ENCODE measurements around the gene PFKP.

PFKP gene

DNA sequence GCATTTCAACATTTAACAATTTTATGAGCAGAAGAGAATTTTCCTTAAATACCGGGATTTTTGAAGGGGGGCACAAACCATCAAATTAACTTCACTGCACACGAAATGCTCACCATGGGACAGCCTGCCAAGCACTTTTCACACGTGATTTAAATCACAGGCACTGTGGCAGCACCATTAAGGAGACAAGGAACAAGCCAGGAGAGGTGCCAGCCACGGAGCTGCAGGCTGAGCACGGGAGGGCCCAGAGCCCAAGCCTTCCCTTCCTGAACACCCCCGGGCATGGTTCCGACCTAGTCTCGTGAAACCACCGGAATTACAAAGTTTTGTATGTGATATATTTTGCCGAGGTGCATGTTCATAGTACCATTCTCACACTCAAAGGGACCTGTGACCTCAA, 91.8 kb downstream of the PFKP start:
- no peak overlapping the region for H3K27ac ChIP-seq
- no peak for TF ChIP-seq CTCF (conservative IDR thresholded peaks at IDR 0.05; ENCODE audit: low read depth)
- ChIA-PET CTCF (no interaction called here), POLR2A (ENCODE audit: low non-redundant PET) (no interaction called here)
- no peak for DNase-seq (ENCODE audit: low spot score)

DNA sequence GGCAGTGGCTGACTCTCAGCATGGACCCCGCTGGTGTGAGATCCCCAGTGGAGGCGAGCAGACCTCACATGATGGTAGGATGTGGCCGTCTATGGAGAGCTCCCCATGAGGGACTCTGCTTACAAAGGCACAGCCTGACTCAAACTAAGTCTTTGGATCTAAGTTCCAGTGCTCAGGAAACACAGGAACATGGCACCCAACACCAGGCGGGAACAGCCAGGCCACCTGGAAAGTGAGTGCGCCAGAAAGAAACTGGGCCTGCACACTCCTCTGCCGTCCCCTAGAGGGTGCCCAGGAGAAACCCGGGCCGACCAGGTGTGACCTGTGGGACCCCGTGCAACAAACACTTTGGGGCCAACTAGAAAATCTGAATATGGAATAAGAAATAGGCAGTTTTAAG, 95.2 kb downstream of the PFKP start:
- POLR2A ChIA-PET (ENCODE audit: low non-redundant PET) = no interaction called here
- DNase-seq (ENCODE audit: low spot score) = no peak
- CTCF ChIA-PET = no interaction called here
- no peak overlapping the region for H3K27ac ChIP-seq
- TF ChIP-seq CTCF (conservative IDR thresholded peaks at IDR 0.05; ENCODE audit: low read depth) = no peak

- no peak for TF ChIP-seq CTCF (conservative IDR thresholded peaks at IDR 0.05; ENCODE audit: low read depth)
- POLR2A ChIA-PET (ENCODE audit: low non-redundant PET) = no interaction called here
- no peak for DNase-seq (ENCODE audit: low spot score)
- CTCF ChIA-PET = interaction anchor here (0.6 kb wide), 1 partner anchor 687 kb away, joined by 3 read pairs; no protein-coding TSS in a partner anchor
- H3K27ac ChIP-seq = no peak overlapping the region
Measured at GRCh38 chr10:3163879-3164278, 96.5 kb downstream of the PFKP start.

GRCh38 chr10:3165196-3165595, 97.8 kb downstream of the PFKP start:
- DNase-seq (ENCODE audit: low spot score) = no peak
- POLR2A ChIA-PET (ENCODE audit: low non-redundant PET) = no interaction called here
- TF ChIP-seq CTCF (conservative IDR thresholded peaks at IDR 0.05; ENCODE audit: low read depth) = no peak
- H3K27ac ChIP-seq = no peak overlapping the region
- CTCF ChIA-PET = no interaction called here

GRCh38 chr10:3166496-3167290, 99.3 kb downstream of the PFKP start:
- ChIA-PET CTCF (no interaction called here), POLR2A (ENCODE audit: low non-redundant PET) (no interaction called here)
- TF ChIP-seq CTCF (conservative IDR thresholded peaks at IDR 0.05; ENCODE audit: low read depth) = no peak
- no peak for DNase-seq (ENCODE audit: low spot score)
- no peak overlapping the region for H3K27ac ChIP-seq

DNA sequence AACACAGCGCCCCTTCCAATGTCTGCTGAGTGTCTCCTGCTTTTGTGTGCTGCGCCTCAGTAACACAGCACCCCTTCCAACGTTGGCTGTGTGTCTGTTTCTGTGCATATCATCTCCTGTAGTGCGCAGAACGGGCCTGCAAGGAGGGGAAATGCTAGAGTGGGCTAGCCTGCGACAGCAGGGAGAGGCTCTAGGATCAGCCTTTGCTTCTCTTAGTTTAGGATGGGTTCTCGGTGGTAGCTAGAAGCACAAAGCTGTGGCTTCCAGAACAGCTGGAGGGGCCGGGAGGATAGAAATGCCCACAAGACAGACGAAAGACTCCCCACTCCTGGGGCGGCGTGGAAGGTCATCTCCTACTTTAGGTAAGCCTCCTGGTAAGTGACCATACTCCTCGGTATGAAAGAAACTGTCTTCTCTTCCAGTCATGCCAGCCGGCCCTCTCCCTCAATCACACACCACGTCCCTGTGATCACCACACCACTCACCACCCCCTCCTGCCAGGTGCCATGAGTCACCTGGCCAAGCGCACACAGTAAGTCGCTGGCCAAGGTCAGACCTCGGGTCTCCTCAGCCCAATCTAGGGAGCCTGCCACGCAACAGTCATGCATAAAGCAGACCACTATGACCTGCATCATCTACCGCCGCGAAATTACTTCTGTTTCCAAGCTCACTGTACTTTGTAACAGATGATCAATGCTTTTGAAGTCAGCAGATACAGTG, 100.4 kb downstream of the PFKP start:
- TF ChIP-seq CTCF (conservative IDR thresholded peaks at IDR 0.05; ENCODE audit: low read depth) = no peak
- H3K27ac ChIP-seq = no peak overlapping the region
- ChIA-PET CTCF (no interaction called here), POLR2A (ENCODE audit: low non-redundant PET) (no interaction called here)
- no peak for DNase-seq (ENCODE audit: low spot score)

Data from RWPE1 (cell line).